Endometrium (tissue), 2 donors: ENCODE results near the gene CABLES2.
"Not testable (repeated sequence)": the region's sequence is repeated elsewhere in the genome, so short reads cannot be mapped to it uniquely, and the experiment has no call there.

ENCODE experiments used
- FAIRE-seq: peaks from 2 replicates; lab custom pipeline; 2012; peaks lifted over from hg19 to GRCh38; lab: Jason Lieb, UNC
- donor health status: control.
- donor health status: control.

CABLES2 gene

GRCh38 chr20:62390317-62391164 is 16.5 kb downstream of the CABLES2 start:
- no peak for FAIRE-seq

- FAIRE-seq: no peak
These were observed 17.4 kb downstream of the CABLES2 start for GRCh38 chr20:62389601-62390087.

GRCh38 chr20:62388839-62389600 is 18.1 kb downstream of the CABLES2 start:
- FAIRE-seq: no peak

- FAIRE-seq: no peak
These were observed 19.0 kb downstream of the CABLES2 start for GRCh38 chr20:62387933-62388635.

GRCh38 chr20:62387219-62387913 is 19.7 kb downstream of the CABLES2 start:
- no peak for FAIRE-seq

GRCh38 chr20:62386383-62387218 is 20.5 kb downstream of the CABLES2 start, which contains the start of gene RPS21:
Gene RPS21 (plus strand): TSS chr20:62387103. CDS start chr20:62387339, 236 bp downstream.
- no peak for FAIRE-seq

GRCh38 chr20:62382306-62383198 is 24.5 kb downstream of the CABLES2 start:
- FAIRE-seq: no peak

GRCh38 chr20:62381842-62382241 is 25.2 kb downstream of the CABLES2 start:
- no peak for FAIRE-seq

GRCh38 chr20:62381202-62381797 is 25.8 kb downstream of the CABLES2 start:
- FAIRE-seq: no peak

- no peak for FAIRE-seq
These were observed 28.9 kb downstream of the CABLES2 start for GRCh38 chr20:62378215-62378614.

GRCh38 chr20:62377615-62378178 is 29.4 kb downstream of the CABLES2 start:
- FAIRE-seq: no peak

GRCh38 chr20:62377064-62377461 is 30.0 kb downstream of the CABLES2 start:
- FAIRE-seq: no peak

- FAIRE-seq: no peak
These were observed 30.7 kb downstream of the CABLES2 start for GRCh38 chr20:62376112-62377063.

GRCh38 chr20:62374331-62375152 is 32.5 kb downstream of the CABLES2 start:
- FAIRE-seq: no peak

GRCh38 chr20:62373631-62374179 is 33.4 kb downstream of the CABLES2 start:
- FAIRE-seq: not testable (repeated sequence)
